WI38 (cell line): ENCODE data around the gene FRMD4B.
"Not testable (repeated sequence)": the region's sequence is repeated elsewhere in the genome, so short reads cannot be mapped to it uniquely, and the experiment has no call there.

Experiments used
- H3K4me3 ChIP-seq: 2 replicates; pipeline ENCODE4 v1.5.1; 2011; ENCODE audit warnings: low read depth, mild to moderate bottlenecking, control low read depth, low read length
- CTCF ChIP-seq: IDR thresholded peaks from 2 replicates; pipeline ENCODE4 v1.5.1; 2012; ENCODE audit warnings: low read depth, mild to moderate bottlenecking, control low read depth, low read length

The FRMD4B gene

DNA sequence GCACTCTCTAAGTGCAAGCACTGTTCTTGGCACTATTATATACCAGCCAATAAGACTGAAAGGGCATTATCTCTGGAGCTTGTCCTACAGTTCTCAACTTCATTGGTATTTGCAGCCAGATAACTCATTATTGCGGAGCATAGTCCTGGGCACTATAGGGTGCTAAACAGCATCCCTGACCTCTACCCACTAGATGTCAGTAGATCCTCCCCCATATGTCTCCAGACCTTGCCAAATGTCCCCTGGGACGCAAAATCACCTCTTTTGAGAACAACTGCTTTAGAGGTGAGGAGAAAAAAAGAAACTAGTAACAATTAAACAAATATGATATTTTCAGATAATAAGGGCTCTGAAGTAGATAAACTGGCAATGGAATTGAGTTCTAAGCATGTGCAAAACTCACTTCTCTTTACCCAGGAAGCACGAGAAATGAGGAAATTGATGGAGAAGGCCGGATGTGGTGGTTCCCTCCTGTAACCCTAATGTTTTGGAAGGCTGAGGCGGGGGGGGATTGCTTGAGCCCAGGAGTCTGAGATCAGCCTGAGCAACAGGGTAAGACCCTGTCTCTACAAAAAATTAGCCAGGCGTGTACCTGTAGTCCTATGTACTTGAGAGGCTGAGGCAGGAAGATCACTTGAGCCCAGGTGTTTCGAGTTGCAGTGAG lies 61.4 kb downstream of the FRMD4B start:
- no peak for TF ChIP-seq CTCF
- no peak overlapping the region for H3K4me3 ChIP-seq

GRCh38 chr3:69323941-69324340 lies 61.9 kb downstream of the FRMD4B start:
- H3K4me3 ChIP-seq = no peak overlapping the region

GRCh38 chr3:69322512-69322911 lies 63.4 kb downstream of the FRMD4B start:
- H3K4me3 ChIP-seq = not testable (repeated sequence)

More at GRCh38 chr3:69323941-69324340, 61.9 kb downstream of the FRMD4B start:
- no peak for TF ChIP-seq CTCF

GRCh38 chr3:69322158-69322509 lies 63.8 kb downstream of the FRMD4B start:
- no peak overlapping the region for H3K4me3 ChIP-seq
- no peak for TF ChIP-seq CTCF

DNA sequence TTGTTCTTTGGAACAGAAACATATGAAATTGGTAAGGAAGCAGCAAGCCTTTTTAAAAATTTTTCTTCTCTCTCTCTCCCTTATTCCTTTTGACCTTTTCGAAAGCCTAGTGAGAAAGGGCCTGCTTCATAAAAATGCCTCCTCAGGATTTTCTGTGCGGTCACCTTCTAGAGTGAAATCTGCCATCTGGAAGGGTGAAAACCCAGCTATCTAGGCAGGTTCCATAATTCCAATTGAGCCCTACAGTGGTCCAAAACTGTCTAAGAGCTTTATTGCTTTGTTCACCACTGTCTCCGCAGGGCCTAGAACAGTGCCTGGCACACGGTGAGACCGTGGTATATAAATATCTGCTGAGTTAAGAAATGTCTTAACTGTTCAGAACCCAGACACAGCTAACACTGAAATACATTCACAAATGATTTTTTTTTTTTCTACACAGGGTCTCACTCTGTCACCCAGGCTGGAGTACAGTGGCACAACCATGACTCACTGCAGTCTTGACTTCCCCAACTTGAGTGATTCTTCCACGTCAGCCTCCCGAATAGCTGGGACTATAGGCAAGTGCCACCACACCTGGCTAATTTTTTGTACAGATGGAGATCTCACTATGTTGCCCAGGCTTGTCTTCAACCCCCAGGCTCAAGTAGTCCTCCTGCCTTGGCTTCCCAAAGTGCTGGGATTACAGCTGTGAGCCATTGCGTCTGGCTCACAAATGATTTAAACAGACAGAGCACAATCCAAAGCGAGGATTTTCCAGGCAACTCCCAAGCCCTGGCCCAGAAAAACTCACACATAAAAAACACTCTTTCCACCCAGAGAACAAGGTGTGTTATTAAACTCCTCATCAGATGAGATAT lies 64.4 kb downstream of the FRMD4B start:
- TF ChIP-seq CTCF = no peak
- H3K4me3 ChIP-seq = no peak overlapping the region

DNA sequence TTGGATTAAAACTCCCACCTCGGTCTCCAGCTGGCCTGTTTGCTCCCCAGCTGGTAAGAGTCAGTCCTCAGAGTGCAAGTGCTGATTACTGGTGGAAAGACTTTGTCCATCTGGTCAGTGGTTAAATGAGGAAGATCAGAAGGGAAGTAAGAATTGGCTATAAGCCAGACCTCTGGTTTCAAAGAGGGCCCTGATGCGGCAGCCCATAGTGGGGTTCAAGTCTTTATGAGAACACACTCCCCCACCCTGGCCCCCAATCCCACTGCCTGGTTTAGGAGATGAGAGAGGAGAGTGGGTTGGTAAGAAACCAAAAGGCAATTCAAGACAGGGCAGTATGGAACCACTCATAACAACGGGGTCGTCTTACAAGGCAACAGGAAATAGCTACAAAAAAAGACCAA lies 65.0 kb downstream of the FRMD4B start:
- TF ChIP-seq CTCF = no peak
- H3K4me3 ChIP-seq = no peak overlapping the region

- H3K4me3 ChIP-seq = no peak overlapping the region
- TF ChIP-seq CTCF = no peak
Measured at GRCh38 chr3:69319652-69320051, 66.2 kb downstream of the FRMD4B start.

- H3K4me3 ChIP-seq = no peak overlapping the region
- no peak for TF ChIP-seq CTCF
Measured at GRCh38 chr3:69318410-69318809, 67.5 kb downstream of the FRMD4B start.
